ENCODE results near the gene HOMER2.

The HOMER2 gene

GRCh38 chr15:82809308-82810060 lies 143.0 kb downstream of the HOMER2 start, which contains the start of gene WHAMM:
TSS of gene WHAMM (plus strand) at chr15:82809628. CDS start at chr15:82809727, 99 bp downstream.
- peak; percentile 74 for TF ChIP-seq CTCF (IDR thresholded peaks at IDR 0.05; ENCODE audit: poor library complexity, severe bottlenecking)
- H3K4me1 ChIP-seq (ENCODE audit: insufficient read depth, poor library complexity, severe bottlenecking), result peaks cover 10% of the 10 kb centered on the region
- ATAC-seq (ENCODE audit: low read depth) (peak; percentile 95), DNase-seq (ENCODE audit: low spot score) (peak; percentile 100)
- no peaks in the 10 kb centered on the region for H3K27me3 ChIP-seq (ENCODE audit: insufficient read depth, poor library complexity, severe bottlenecking)
- H3K9me3 ChIP-seq (ENCODE audit: severe bottlenecking), result no peaks in the 10 kb centered on the region
- peak within 1 kb of the TSS; percentile 97 for H3K4me3 ChIP-seq (ENCODE audit: severe bottlenecking)
- H3K36me3 ChIP-seq (ENCODE audit: low read depth), result peaks cover 29% of the 10 kb centered on the region
- peak within 1 kb of the TSS; percentile 94 for H3K27ac ChIP-seq (ENCODE audit: poor library complexity, severe bottlenecking)

GRCh38 chr15:82808634-82809041 lies 143.9 kb downstream of the HOMER2 start:
- ATAC-seq (ENCODE audit: low read depth) (no peak), DNase-seq (ENCODE audit: low spot score) (no peak)
- peak overlapping the region; percentile 94 for H3K27ac ChIP-seq (ENCODE audit: poor library complexity, severe bottlenecking)
- no peaks in the 10 kb centered on the region for H3K27me3 ChIP-seq (ENCODE audit: insufficient read depth, poor library complexity, severe bottlenecking)
- peaks cover 21% of the 10 kb centered on the region for H3K36me3 ChIP-seq (ENCODE audit: low read depth)
- no peak overlapping the region for H3K4me3 ChIP-seq (ENCODE audit: severe bottlenecking)
- no peaks in the 10 kb centered on the region for H3K9me3 ChIP-seq (ENCODE audit: severe bottlenecking)
- peaks cover 18% of the 10 kb centered on the region for H3K4me1 ChIP-seq (ENCODE audit: insufficient read depth, poor library complexity, severe bottlenecking)
- TF ChIP-seq CTCF (IDR thresholded peaks at IDR 0.05; ENCODE audit: poor library complexity, severe bottlenecking), result no peak

GRCh38 chr15:82807920-82808633 lies 144.4 kb downstream of the HOMER2 start:
- no peaks in the 10 kb centered on the region for H3K9me3 ChIP-seq (ENCODE audit: severe bottlenecking)
- H3K27ac ChIP-seq (ENCODE audit: poor library complexity, severe bottlenecking), result peak overlapping the region; percentile 94
- H3K4me1 ChIP-seq (ENCODE audit: insufficient read depth, poor library complexity, severe bottlenecking), result peaks cover 19% of the 10 kb centered on the region
- no peaks in the 10 kb centered on the region for H3K27me3 ChIP-seq (ENCODE audit: insufficient read depth, poor library complexity, severe bottlenecking)
- peaks cover 15% of the 10 kb centered on the region for H3K36me3 ChIP-seq (ENCODE audit: low read depth)
- no peak for TF ChIP-seq CTCF (IDR thresholded peaks at IDR 0.05; ENCODE audit: poor library complexity, severe bottlenecking)
- no peak overlapping the region for H3K4me3 ChIP-seq (ENCODE audit: severe bottlenecking)
- DNase-seq (ENCODE audit: low spot score) (no peak), ATAC-seq (ENCODE audit: low read depth) (no peak)

- H3K27ac ChIP-seq (ENCODE audit: poor library complexity, severe bottlenecking), result no peak within 1 kb of the TSS
- ATAC-seq (ENCODE audit: low read depth), result no peak
- H3K4me3 ChIP-seq (ENCODE audit: severe bottlenecking), result no peak within 1 kb of the TSS
These were observed 146.5 kb downstream of the HOMER2 start, which contains the start of gene FSD2 for GRCh38 chr15:82805994-82806406. TSS of gene FSD2 (minus strand) at chr15:82806069. CDS start at chr15:82787390, 18,679 bp downstream.

More at GRCh38 chr15:82805994-82806406, 146.5 kb downstream of the HOMER2 start, which contains the start of gene FSD2:
- Histone ChIP-seq H3K9me3 (ENCODE audit: severe bottlenecking) (no peaks in the 10 kb centered on the region), H3K27me3 (ENCODE audit: insufficient read depth, poor library complexity, severe bottlenecking) (no peaks in the 10 kb centered on the region), H3K4me1 (ENCODE audit: insufficient read depth, poor library complexity, severe bottlenecking) (peaks cover 16% of the 10 kb centered on the region), H3K36me3 (ENCODE audit: low read depth) (no peaks in the 10 kb centered on the region)
- TF ChIP-seq CTCF (IDR thresholded peaks at IDR 0.05; ENCODE audit: poor library complexity, severe bottlenecking), result no peak
- DNase-seq (ENCODE audit: low spot score), result no peak

Measured in RWPE2 (cell line).